OCI-LY7 (cell line): ENCODE data around the gene MACROD2. TPM values are rescaled to one million over a fixed set of nuclear protein-coding genes. Genes with fewer than 3 reads are reported as not detected.

Source experiments
- BruUV-seq: library from RNA; stranded (reverse); fragments of 400-500 nt; replicated peaks from 2 replicates; lab custom pipeline; 2021; lab: Mats Ljungman, UMichigan
- CTCF ChIA-PET: fragments of 300-600 bp; sonication (Branson Sonifier 250); formaldehyde crosslinking; loops from one replicate; lab custom pipeline; 2022; ENCODE audit warnings: antibody characterized with exemption; ENCODE audit not compliant: unreplicated experiment; lab: Charles Lee
- POLR2A ChIA-PET: fragments of 300-600 bp; sonication (Branson Sonifier 250); formaldehyde crosslinking; loops from one replicate; lab custom pipeline; 2022; ENCODE audit warnings: antibody characterized with exemption; lab: Charles Lee
- DNase-seq: peaks from one replicate; pipeline ENCODE4 v3.0.0-alpha.2; 2015; ENCODE audit warnings: low spot score
- H2AFZ ChIP-seq: fragments of 200-600 bp; sonication (generic), shearing (Covaris generic); 2 replicates; pipeline ENCODE4 v1.6.1; 2014; ENCODE audit warnings: mild to moderate bottlenecking, antibody characterized with exemption, low read length, moderate library complexity
- H3K27ac ChIP-seq: fragments of 200-600 bp; sonication (generic); 2 replicates; pipeline ENCODE4 v1.5.1; 2014; ENCODE audit warnings: mixed run types, low read depth, mild to moderate bottlenecking, moderate library complexity, low read length, inconsistent platforms; ENCODE audit not compliant: poor library complexity, severe bottlenecking
- H3K36me3 ChIP-seq: fragments of 200-600 bp; sonication (generic); 2 replicates; pipeline ENCODE4 v1.6.1; 2014; ENCODE audit warnings: mild to moderate bottlenecking, antibody characterized with exemption, low read length, moderate library complexity, mixed read lengths; ENCODE audit not compliant: insufficient read depth
- H3K4me1 ChIP-seq: fragments of 200-600 bp; sonication (generic); 2 replicates; pipeline ENCODE4 v1.5.1; 2014; ENCODE audit warnings: mild to moderate bottlenecking, low read length; ENCODE audit not compliant: insufficient read depth, poor library complexity, severe bottlenecking
- H3K4me2 ChIP-seq: fragments of 200-600 bp; sonication (generic); 2 replicates; pipeline ENCODE4 v1.6.1; 2014; ENCODE audit warnings: mild to moderate bottlenecking, low read length
- H3K4me3 ChIP-seq: fragments of 200-600 bp; sonication (generic); 2 replicates; pipeline ENCODE4 v1.5.1; 2014; ENCODE audit warnings: mild to moderate bottlenecking, low read depth, low read length; ENCODE audit not compliant: poor library complexity, severe bottlenecking
- H3K79me2 ChIP-seq: fragments of 200-600 bp; sonication (generic); 2 replicates; pipeline ENCODE4 v1.6.1; 2016; ENCODE audit warnings: low read depth, mild to moderate bottlenecking, low read length, moderate library complexity, mixed read lengths; ENCODE audit not compliant: insufficient read depth
- H3K9me2 ChIP-seq: fragments of 200-600 bp; sonication (generic); 2 replicates; pipeline ENCODE4 v1.6.1; 2016; ENCODE audit warnings: mild to moderate bottlenecking, low read length, mixed read lengths; ENCODE audit not compliant: insufficient read depth
- H3K9me3 ChIP-seq: fragments of 200-600 bp; sonication (generic); 2 replicates; pipeline ENCODE4 v1.6.1; 2014; ENCODE audit warnings: mild to moderate bottlenecking, mixed run types, low read length, mixed read lengths
- H4K20me1 ChIP-seq: fragments of 200-600 bp; sonication (generic); 2 replicates; pipeline ENCODE4 v1.6.1; 2014; ENCODE audit warnings: mild to moderate bottlenecking, antibody characterized with exemption, low read length, moderate library complexity, mixed read lengths; ENCODE audit not compliant: insufficient read depth
- CTCF ChIP-seq: fragments of 200-600 bp; sonication (generic); conservative IDR thresholded peaks from 2 replicates; pipeline ENCODE4 v1.5.1; 2014; ENCODE audit warnings: mild to moderate bottlenecking, antibody characterized with exemption, low read length, moderate library complexity, mixed read lengths
- EZH2phosphoT487 ChIP-seq: fragments of 200-600 bp; sonication (generic); IDR thresholded peaks from 2 replicates; pipeline ENCODE4 v1.6.1; 2018; ENCODE audit warnings: low read depth, borderline replicate concordance, mild to moderate bottlenecking, mixed run types, antibody characterized with exemption, low read length, moderate library complexity, mixed read lengths
- intact Hi-C: fragments of 100-400 bp; cut with micrococcal nuclease; formaldehyde crosslinking; loops from one replicate; pipeline ENCODE4 v1.10.0; 2022; ENCODE audit not compliant: unreplicated experiment
- total RNA-seq, 2 experiments: library from RNA; depleted of rRNA in 1 of 2; stranded (reverse); fragments of >200 nt in 1 of 2; shearing (Covaris generic) in 1 of 2; gene quantifications; 2 replicates each; pipeline ENCODE4 v1.2.3, GENCODE V29; 2014 to 2022

Gene MACROD2
- total RNA-seq, 2 experiments from 2014 or later = 0.09 to 4.5 TPM

GRCh38 chr20:14710951-14711350, 715.6 kb downstream of the MACROD2 start:
- no peak overlapping the region for H3K4me2 ChIP-seq
- no peaks in the 10 kb centered on the region for H4K20me1 ChIP-seq
- TF ChIP-seq EZH2phosphoT487 (no peak), CTCF (no peak)
- no peak overlapping the region for H2AFZ ChIP-seq
- H3K27ac ChIP-seq = no peak overlapping the region
- no TSS peak for BruUV-seq
- H3K79me2 ChIP-seq = no peaks in the 10 kb centered on the region
- DNase-seq = no peak
- no peak overlapping the region for H3K4me3 ChIP-seq
- intact Hi-C loops = no loop called here
- no peaks in the 10 kb centered on the region for H3K9me3 ChIP-seq
- no peaks in the 10 kb centered on the region for H3K36me3 ChIP-seq
- ChIA-PET POLR2A (interaction anchor here (1.6 to 1.8 kb wide), 2 partner anchors 12 kb away, joined by 3 to 6 read pairs; no protein-coding TSS in a partner anchor), CTCF (no interaction called here)
- no peaks in the 10 kb centered on the region for H3K9me2 ChIP-seq
- no peaks in the 10 kb centered on the region for H3K4me1 ChIP-seq

GRCh38 chr20:14711652-14712051, 716.3 kb downstream of the MACROD2 start:
- no peaks in the 10 kb centered on the region for H3K4me1 ChIP-seq
- no peaks in the 10 kb centered on the region for H3K36me3 ChIP-seq
- H3K4me2 ChIP-seq = no peak overlapping the region
- intact Hi-C loops = no loop called here
- ChIA-PET CTCF (no interaction called here), POLR2A (interaction anchor here (0.7 to 1.8 kb wide), 2 partner anchors 13 to 16 kb away, joined by 3 read pairs; no protein-coding TSS in a partner anchor)
- no peak overlapping the region for H3K4me3 ChIP-seq
- H3K9me3 ChIP-seq = no peaks in the 10 kb centered on the region
- BruUV-seq = no TSS peak
- no peak for DNase-seq
- H3K27ac ChIP-seq = no peak overlapping the region
- H3K9me2 ChIP-seq = no peaks in the 10 kb centered on the region
- no peaks in the 10 kb centered on the region for H3K79me2 ChIP-seq
- H4K20me1 ChIP-seq = no peaks in the 10 kb centered on the region
- H2AFZ ChIP-seq = no peak overlapping the region
- no peak for TF ChIP-seq EZH2phosphoT487
- TF ChIP-seq CTCF = no peak

GRCh38 chr20:14712302-14712739, 717.0 kb downstream of the MACROD2 start:
- H3K36me3 ChIP-seq = no peaks in the 10 kb centered on the region
- no peaks in the 10 kb centered on the region for H3K4me1 ChIP-seq
- H3K4me2 ChIP-seq = no peak overlapping the region
- H2AFZ ChIP-seq = no peak overlapping the region
- H4K20me1 ChIP-seq = no peaks in the 10 kb centered on the region
- no peak overlapping the region for H3K27ac ChIP-seq
- intact Hi-C loops = no loop called here
- no TSS peak for BruUV-seq
- ChIA-PET CTCF (no interaction called here), POLR2A (interaction anchor here (1.8 kb wide), 1 partner anchor 13 kb away, joined by 3 read pairs; no protein-coding TSS in a partner anchor)
- no peaks in the 10 kb centered on the region for H3K9me2 ChIP-seq
- TF ChIP-seq EZH2phosphoT487 (no peak), CTCF (no peak)
- DNase-seq = no peak
- no peak overlapping the region for H3K4me3 ChIP-seq
- H3K79me2 ChIP-seq = no peaks in the 10 kb centered on the region
- H3K9me3 ChIP-seq = no peaks in the 10 kb centered on the region
